SK-N-SH treated with all-trans-retinoic acid at 6 μM for 48 hours (cell line): ENCODE data around the gene YTHDC2.

Source experiments
- ARNTL ChIP-seq: fragments of 450-650 bp; formaldehyde crosslinking; IDR thresholded peaks from 2 replicates; pipeline ENCODE4 v1.5.0; 2020; ENCODE audit warnings: low read depth, mild to moderate bottlenecking, moderate library complexity, borderline replicate concordance
- PATZ1 ChIP-seq: fragments of 250-450 bp; sonication (Bioruptor Pico); IDR thresholded peaks from 2 replicates; pipeline ENCODE4 v1.8.0; 2020; ENCODE audit warnings: mild to moderate bottlenecking, moderate library complexity, borderline replicate concordance
- TCF4 ChIP-seq: fragments of 250-450 bp; sonication (Bioruptor Pico); IDR thresholded peaks from 2 replicates; pipeline ENCODE4 v1.8.0; 2021; ENCODE audit warnings: mild to moderate bottlenecking, moderate library complexity, borderline replicate concordance
- ZFP3 ChIP-seq: fragments of 250-450 bp; sonication (Bioruptor Pico); IDR thresholded peaks from 2 replicates; pipeline ENCODE4 v1.5.0; 2020; ENCODE audit warnings: mild to moderate bottlenecking, moderate library complexity
- ZNF70 ChIP-seq: fragments of 450-650 bp; formaldehyde crosslinking; IDR thresholded peaks from 2 replicates; pipeline ENCODE4 v1.5.0; 2020; ENCODE audit warnings: mild to moderate bottlenecking, moderate library complexity

GRCh38 chr5:113513384-113514288 lies at the start of gene YTHDC2:
- TF ChIP-seq ARNTL (CRISPR knock-in tag), result no peak
- TF ChIP-seq ZFP3 (CRISPR knock-in tag), result peak; percentile 74
- no peak for TF ChIP-seq TCF4 (CRISPR knock-in tag)
- TF ChIP-seq PATZ1, result no peak
- no peak for TF ChIP-seq ZNF70
